K562 (cell line): ENCODE measurements around the gene TBCC. TPM values are rescaled to one million over a fixed set of nuclear protein-coding genes. Genes with fewer than 3 reads are reported as not detected.

ENCODE experiments used
- ASH1L ChIP-seq: fragments of 450-650 bp; IDR thresholded peaks from 2 replicates; pipeline ENCODE4 v1.6.1; 2018; ENCODE audit warnings: borderline replicate concordance, mild to moderate bottlenecking, low read depth; ENCODE audit not compliant: partially characterized antibody
- CREBBP ChIP-seq: IDR thresholded peaks from one replicate; pipeline ENCODE4 v1.6.1; 2012; ENCODE audit warnings: low read depth, mild to moderate bottlenecking, control low read depth, inconsistent platforms, low read length
- FOXA3 ChIP-seq, 2 experiments: fragments of 450-650 bp in 1 of 2; sonication (generic) in 1 of 2; formaldehyde crosslinking; IDR thresholded peaks in 1 of 2; conservative IDR thresholded peaks in 1 of 2; 2 replicates each; pipeline versions ENCODE4 v1.4.0 to v1.8.0; 2020 to 2022; ENCODE audit warnings: mild to moderate bottlenecking in 2 of 2, missing genetic modification reagents in 1 of 2
- KDM4B ChIP-seq, 2 experiments: fragments of 450-650 bp in 1 of 2; sonication (generic) in 1 of 2; IDR thresholded peaks; 2 replicates each; pipeline ENCODE4 v1.6.1; 2016 to 2017; ENCODE audit warnings: borderline replicate concordance in 2 of 2, antibody characterized with exemption in 1 of 2, low read depth in 1 of 2, mild to moderate bottlenecking in 1 of 2
- RB1 ChIP-seq: fragments of 450-650 bp; IDR thresholded peaks from 2 replicates; pipeline ENCODE4 v1.6.1; 2017; ENCODE audit warnings: low read depth, mild to moderate bottlenecking
- TBP ChIP-seq: optimal IDR thresholded peaks from 2 replicates; pipeline ENCODE3; 2011; ENCODE audit warnings: low read depth, low read length, improper control_type of control experiment
- WHSC1 ChIP-seq: IDR thresholded peaks from one replicate; pipeline ENCODE4 v1.6.1; 2012; ENCODE audit warnings: low read length, control low read depth, inconsistent platforms
- polyA plus RNA-seq, 8 experiments: library from polyadenylated mRNA; depleted of rRNA in 4 of 8; stranded (reverse) in 5 of 8; unstranded in 3 of 8; fragments of >200 nt; fragmentation: Nextera tagmentation in 2 of 8; fragmentation: Illumina TruSeq in 1 of 8; extraction: Ambion mirVana in 2 of 8; extraction: Trizol in 1 of 8; gene quantifications; 2 replicates each; pipeline versions ENCODE4 v1.2.1 to v1.2.3, GENCODE V29; 2011 to 2014; ENCODE audit warnings: inconsistent platforms in 1 of 8, missing spikeins in 1 of 8
- total RNA-seq, 7 experiments: library from RNA; depleted of rRNA in 6 of 7; stranded (reverse); fragments of >200 nt in 6 of 7; fragmentation: Illumina TruSeq in 2 of 7; extraction: Trizol in 2 of 7; gene quantifications; 2 replicates each; pipeline versions ENCODE4 v1.2.1 to v1.2.3, GENCODE V29; 2011 to 2021; ENCODE audit warnings: low replicate concordance in 1 of 7
- TF ChIP-seq, protein P1 (sequence below): sonication (generic); formaldehyde crosslinking; IDR thresholded peaks from 2 replicates; pipeline ENCODE4 v1.8.0; 2022; ENCODE audit warnings: mild to moderate bottlenecking, missing genetic modification reagents, borderline replicate concordance
- TF ChIP-seq, protein P2 (sequence below): sonication (generic); formaldehyde crosslinking; IDR thresholded peaks from 2 replicates; pipeline ENCODE4 v1.8.0; 2023; ENCODE audit warnings: missing genetic modification reagents, mild to moderate bottlenecking, borderline replicate concordance
- TF ChIP-seq, protein P3 (sequence below): fragments of 250-450 bp; sonication (Bioruptor Pico); IDR thresholded peaks from 2 replicates; pipeline ENCODE4 v1.5.0; 2020; ENCODE audit warnings: mild to moderate bottlenecking, borderline replicate concordance
- TF ChIP-seq, protein P4 (sequence below), 2 experiments: fragments of 450-650 bp; IDR thresholded peaks; 2 replicates each; pipeline ENCODE4 v1.6.1; 2018; ENCODE audit warnings: mild to moderate bottlenecking in 2 of 2, low read depth in 1 of 2; ENCODE audit not compliant: partially characterized antibody in 2 of 2

The TBCC gene
- total and polyA plus RNA-seq, 9 of the 15 experiments (the other 6 are each of a cell fraction or from before 2014, with no cell fraction given) = 2.8 to 34.1 (median 23.3) TPM

DNA sequence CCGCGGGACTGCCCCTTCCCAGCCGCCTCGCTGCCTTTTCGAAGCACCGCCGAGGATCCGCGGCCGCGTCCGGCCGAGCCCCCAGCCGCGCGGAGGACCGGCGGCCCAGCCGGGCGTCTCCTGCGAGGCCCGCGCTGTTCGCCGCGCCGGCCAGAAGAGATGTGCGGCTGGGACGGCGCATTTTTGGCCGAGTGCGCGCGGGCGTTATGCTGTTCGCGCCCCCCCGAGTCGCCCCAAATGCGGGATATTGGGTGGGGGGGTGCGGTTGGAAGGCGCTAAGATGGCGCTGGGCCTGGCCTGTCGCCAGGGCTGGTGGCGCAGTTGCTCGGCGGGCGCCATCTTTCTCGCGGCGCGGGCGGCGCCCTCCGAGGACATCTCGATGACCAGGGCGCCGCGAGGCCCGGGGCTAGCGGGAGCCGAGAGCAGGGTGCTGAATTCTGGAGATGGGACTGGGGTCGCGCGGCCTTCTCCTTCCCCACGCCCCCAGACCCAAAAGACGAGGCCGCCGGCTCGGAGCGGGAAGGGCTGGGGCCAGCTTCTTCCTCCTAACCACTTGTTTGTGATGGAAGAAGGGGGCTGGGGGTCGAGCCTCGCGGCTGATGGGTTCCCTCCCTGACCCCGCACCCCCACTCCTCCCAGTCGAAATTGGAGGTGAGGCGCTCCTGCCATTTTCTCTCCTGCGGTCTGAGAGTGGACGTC lies 37.4 kb upstream of the TBCC start (continued):
- TF ChIP-seq, protein P1, sequence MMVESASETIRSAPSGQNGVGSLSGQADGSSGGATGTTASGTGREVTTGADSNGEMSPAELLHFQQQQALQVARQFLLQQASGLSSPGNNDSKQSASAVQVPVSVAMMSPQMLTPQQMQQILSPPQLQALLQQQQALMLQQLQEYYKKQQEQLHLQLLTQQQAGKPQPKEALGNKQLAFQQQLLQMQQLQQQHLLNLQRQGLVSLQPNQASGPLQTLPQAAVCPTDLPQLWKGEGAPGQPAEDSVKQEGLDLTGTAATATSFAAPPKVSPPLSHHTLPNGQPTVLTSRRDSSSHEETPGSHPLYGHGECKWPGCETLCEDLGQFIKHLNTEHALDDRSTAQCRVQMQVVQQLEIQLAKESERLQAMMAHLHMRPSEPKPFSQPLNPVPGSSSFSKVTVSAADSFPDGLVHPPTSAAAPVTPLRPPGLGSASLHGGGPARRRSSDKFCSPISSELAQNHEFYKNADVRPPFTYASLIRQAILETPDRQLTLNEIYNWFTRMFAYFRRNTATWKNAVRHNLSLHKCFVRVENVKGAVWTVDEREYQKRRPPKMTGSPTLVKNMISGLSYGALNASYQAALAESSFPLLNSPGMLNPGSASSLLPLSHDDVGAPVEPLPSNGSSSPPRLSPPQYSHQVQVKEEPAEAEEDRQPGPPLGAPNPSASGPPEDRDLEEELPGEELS (CRISPR knock-in tag) = no peak
- 0 out of 4 replicates have a peak, but pooled peaks of 1 of the 2 experiments have one; percentile 54 for TF ChIP-seq FOXA3 (CRISPR knock-in tag; conservative IDR thresholded peaks at IDR 0.05 in 1 of 2, IDR thresholded peaks at IDR 0.05 in 1 of 2)
- TF ChIP-seq, protein P2, sequence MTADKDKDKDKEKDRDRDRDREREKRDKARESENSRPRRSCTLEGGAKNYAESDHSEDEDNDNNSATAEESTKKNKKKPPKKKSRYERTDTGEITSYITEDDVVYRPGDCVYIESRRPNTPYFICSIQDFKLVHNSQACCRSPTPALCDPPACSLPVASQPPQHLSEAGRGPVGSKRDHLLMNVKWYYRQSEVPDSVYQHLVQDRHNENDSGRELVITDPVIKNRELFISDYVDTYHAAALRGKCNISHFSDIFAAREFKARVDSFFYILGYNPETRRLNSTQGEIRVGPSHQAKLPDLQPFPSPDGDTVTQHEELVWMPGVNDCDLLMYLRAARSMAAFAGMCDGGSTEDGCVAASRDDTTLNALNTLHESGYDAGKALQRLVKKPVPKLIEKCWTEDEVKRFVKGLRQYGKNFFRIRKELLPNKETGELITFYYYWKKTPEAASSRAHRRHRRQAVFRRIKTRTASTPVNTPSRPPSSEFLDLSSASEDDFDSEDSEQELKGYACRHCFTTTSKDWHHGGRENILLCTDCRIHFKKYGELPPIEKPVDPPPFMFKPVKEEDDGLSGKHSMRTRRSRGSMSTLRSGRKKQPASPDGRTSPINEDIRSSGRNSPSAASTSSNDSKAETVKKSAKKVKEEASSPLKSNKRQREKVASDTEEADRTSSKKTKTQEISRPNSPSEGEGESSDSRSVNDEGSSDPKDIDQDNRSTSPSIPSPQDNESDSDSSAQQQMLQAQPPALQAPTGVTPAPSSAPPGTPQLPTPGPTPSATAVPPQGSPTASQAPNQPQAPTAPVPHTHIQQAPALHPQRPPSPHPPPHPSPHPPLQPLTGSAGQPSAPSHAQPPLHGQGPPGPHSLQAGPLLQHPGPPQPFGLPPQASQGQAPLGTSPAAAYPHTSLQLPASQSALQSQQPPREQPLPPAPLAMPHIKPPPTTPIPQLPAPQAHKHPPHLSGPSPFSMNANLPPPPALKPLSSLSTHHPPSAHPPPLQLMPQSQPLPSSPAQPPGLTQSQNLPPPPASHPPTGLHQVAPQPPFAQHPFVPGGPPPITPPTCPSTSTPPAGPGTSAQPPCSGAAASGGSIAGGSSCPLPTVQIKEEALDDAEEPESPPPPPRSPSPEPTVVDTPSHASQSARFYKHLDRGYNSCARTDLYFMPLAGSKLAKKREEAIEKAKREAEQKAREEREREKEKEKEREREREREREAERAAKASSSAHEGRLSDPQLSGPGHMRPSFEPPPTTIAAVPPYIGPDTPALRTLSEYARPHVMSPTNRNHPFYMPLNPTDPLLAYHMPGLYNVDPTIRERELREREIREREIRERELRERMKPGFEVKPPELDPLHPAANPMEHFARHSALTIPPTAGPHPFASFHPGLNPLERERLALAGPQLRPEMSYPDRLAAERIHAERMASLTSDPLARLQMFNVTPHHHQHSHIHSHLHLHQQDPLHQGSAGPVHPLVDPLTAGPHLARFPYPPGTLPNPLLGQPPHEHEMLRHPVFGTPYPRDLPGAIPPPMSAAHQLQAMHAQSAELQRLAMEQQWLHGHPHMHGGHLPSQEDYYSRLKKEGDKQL (CRISPR knock-in tag) = 0 out of 2 replicates have a peak, but pooled peaks have one; percentile 49
- no peak for TF ChIP-seq CREBBP
- no peak for TF ChIP-seq ASH1L
- peak; percentile 70 for TF ChIP-seq RB1
- peak; percentile 63 for TF ChIP-seq TBP
- TF ChIP-seq, protein P3, sequence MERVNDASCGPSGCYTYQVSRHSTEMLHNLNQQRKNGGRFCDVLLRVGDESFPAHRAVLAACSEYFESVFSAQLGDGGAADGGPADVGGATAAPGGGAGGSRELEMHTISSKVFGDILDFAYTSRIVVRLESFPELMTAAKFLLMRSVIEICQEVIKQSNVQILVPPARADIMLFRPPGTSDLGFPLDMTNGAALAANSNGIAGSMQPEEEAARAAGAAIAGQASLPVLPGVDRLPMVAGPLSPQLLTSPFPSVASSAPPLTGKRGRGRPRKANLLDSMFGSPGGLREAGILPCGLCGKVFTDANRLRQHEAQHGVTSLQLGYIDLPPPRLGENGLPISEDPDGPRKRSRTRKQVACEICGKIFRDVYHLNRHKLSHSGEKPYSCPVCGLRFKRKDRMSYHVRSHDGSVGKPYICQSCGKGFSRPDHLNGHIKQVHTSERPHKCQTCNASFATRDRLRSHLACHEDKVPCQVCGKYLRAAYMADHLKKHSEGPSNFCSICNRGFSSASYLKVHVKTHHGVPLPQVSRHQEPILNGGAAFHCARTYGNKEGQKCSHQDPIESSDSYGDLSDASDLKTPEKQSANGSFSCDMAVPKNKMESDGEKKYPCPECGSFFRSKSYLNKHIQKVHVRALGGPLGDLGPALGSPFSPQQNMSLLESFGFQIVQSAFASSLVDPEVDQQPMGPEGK (CRISPR knock-in tag) = 0 out of 2 replicates have a peak, but pooled peaks have one; percentile 65
- TF ChIP-seq, protein P4, sequence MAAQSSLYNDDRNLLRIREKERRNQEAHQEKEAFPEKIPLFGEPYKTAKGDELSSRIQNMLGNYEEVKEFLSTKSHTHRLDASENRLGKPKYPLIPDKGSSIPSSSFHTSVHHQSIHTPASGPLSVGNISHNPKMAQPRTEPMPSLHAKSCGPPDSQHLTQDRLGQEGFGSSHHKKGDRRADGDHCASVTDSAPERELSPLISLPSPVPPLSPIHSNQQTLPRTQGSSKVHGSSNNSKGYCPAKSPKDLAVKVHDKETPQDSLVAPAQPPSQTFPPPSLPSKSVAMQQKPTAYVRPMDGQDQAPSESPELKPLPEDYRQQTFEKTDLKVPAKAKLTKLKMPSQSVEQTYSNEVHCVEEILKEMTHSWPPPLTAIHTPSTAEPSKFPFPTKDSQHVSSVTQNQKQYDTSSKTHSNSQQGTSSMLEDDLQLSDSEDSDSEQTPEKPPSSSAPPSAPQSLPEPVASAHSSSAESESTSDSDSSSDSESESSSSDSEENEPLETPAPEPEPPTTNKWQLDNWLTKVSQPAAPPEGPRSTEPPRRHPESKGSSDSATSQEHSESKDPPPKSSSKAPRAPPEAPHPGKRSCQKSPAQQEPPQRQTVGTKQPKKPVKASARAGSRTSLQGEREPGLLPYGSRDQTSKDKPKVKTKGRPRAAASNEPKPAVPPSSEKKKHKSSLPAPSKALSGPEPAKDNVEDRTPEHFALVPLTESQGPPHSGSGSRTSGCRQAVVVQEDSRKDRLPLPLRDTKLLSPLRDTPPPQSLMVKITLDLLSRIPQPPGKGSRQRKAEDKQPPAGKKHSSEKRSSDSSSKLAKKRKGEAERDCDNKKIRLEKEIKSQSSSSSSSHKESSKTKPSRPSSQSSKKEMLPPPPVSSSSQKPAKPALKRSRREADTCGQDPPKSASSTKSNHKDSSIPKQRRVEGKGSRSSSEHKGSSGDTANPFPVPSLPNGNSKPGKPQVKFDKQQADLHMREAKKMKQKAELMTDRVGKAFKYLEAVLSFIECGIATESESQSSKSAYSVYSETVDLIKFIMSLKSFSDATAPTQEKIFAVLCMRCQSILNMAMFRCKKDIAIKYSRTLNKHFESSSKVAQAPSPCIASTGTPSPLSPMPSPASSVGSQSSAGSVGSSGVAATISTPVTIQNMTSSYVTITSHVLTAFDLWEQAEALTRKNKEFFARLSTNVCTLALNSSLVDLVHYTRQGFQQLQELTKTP (IDR thresholded peaks at IDR 0.05; ENCODE audit: low read depth in 1 of 2, partially characterized antibody in 2 of 2) = peak; percentile 65 to 72
- peak in 1 of 2 experiments; percentile 72; a peak in 1 of 4 replicates for TF ChIP-seq KDM4B (IDR thresholded peaks at IDR 0.05; ENCODE audit: borderline replicate concordance in 2 of 2, low read depth in 1 of 2)
- no peak for TF ChIP-seq WHSC1
